Epithelial cell of prostate (primary cell): Measurements from ENCODE around the gene MYH16.
"Not testable (repeated sequence)": the region's sequence is repeated elsewhere in the genome, so short reads cannot be mapped to it uniquely, and the experiment has no call there.

Experiments
- DNase-seq: peaks from one replicate; pipeline ENCODE4 v3.0.0-alpha.2; 2011; ENCODE audit warnings: low read depth, low spot score
- H3K27ac ChIP-seq: fragments of 450-650 bp; 2 replicates; pipeline ENCODE4 v1.5.1; 2017; ENCODE audit warnings: mild to moderate bottlenecking

The MYH16 gene

GRCh38 chr7:99339595-99339994 lies 67.0 kb downstream of the MYH16 start:
- no peak for DNase-seq
- no peak overlapping the region for H3K27ac ChIP-seq

DNA sequence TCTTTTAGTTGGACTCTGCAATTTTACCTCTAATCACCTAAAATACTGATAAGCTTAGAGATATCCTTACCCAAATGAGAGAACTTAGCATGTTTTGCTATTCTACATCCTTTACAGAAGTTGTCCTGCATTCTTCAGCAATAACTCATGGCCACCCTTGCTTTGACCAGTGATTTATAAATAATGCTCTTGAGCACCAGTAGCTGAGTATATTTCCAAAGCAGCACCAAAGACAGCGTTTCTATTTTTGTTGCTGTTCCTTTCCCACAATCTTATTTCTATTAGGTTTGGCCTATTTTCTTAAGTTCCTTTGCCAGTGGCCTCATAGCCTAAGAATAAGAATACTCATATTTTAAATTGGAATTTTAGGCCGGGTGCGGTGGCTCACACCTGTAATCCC lies 68.0 kb downstream of the MYH16 start:
- no peak overlapping the region for H3K27ac ChIP-seq
- DNase-seq: no peak

- DNase-seq: no peak
- H3K27ac ChIP-seq: no peak overlapping the region
Measured at GRCh38 chr7:99344061-99344647, 71.5 kb downstream of the MYH16 start.

DNA sequence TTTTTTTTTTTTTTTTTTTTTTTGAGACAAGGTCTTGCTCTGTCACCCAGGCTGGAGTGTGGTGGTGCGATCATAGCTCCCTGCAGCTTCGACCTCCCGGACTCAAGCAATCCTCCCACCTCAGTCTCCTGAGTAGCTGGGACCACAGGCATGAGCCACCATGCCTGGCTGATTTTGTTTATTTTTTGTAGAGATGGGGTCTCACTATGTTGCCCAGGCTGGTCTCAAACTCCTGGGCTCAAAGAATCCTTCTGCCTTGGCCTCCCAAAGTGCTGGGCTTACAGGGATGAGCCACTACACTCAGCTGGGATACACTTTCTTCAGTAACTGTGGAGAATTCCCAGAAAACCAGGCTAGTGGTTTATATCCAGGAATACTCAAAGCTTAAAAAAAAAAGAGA lies 78.0 kb downstream of the MYH16 start:
- H3K27ac ChIP-seq: not testable (repeated sequence)

DNA sequence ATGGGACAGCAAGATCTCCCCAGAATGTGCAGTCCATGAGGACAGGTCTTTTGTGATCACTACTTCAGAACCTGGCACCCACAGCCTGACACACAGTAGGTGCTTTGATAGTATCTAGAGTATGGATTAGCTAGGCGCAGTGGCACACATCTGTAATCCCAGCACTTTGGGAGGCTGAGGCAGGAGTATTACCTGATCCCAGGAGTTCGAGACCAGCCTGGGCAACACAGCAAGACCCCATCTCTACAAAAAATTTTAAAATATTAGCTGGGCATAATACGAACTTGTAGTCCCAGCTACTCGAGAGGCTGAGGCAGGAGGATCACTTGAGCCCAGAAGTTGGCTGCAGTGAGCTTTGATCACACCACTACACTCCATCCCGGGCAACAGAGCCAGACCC lies 79.6 kb downstream of the MYH16 start:
- DNase-seq: no peak
- H3K27ac ChIP-seq: no peak overlapping the region

More for the DNA sequence above, 78.0 kb downstream of the MYH16 start:
- not testable (repeated sequence) for DNase-seq

DNA sequence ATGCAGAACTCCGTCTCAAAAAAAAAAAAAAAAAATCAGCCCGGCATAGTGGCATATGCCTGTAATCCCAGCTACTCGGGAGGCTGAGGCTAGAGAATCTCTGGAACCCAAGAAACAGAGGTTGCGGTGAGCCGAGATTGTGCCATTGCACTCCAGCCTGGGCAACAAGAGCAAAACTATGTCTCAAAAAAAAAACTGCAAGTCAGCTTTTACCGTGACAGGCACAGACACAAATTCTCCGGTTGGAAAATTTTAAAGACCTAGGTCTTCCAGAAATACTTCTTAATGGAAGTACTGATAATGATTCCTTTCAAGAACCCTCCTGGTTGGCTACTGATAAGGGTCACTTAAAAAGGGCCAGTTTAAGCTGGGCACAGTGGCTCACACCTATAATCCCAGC lies 82.5 kb downstream of the MYH16 start:
- DNase-seq: no peak
- no peak overlapping the region for H3K27ac ChIP-seq

- no peak overlapping the region for H3K27ac ChIP-seq
- no peak for DNase-seq
Measured at GRCh38 chr7:99357701-99358490, 85.3 kb downstream of the MYH16 start.

DNA sequence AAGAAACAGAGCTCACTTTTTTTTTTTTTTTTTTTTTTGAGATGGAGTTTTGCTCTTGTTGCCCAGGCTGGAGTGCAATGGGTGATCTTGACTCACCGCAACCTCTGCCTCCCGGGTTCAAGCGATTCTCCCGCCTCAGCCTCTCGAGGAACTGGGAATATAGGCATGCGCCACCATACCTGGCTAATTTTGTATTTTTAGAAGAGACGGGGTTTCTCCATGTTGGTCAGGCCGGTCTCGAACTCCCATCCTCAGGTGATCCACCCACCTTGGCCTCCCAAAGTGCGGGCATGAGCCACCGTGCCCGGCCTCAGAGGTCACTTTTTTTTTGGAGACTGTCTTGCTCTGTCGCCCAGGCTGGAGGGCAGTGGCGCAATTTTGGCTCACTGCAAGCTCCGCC lies 85.9 kb downstream of the MYH16 start:
- not testable (repeated sequence) for H3K27ac ChIP-seq, DNase-seq

DNA sequence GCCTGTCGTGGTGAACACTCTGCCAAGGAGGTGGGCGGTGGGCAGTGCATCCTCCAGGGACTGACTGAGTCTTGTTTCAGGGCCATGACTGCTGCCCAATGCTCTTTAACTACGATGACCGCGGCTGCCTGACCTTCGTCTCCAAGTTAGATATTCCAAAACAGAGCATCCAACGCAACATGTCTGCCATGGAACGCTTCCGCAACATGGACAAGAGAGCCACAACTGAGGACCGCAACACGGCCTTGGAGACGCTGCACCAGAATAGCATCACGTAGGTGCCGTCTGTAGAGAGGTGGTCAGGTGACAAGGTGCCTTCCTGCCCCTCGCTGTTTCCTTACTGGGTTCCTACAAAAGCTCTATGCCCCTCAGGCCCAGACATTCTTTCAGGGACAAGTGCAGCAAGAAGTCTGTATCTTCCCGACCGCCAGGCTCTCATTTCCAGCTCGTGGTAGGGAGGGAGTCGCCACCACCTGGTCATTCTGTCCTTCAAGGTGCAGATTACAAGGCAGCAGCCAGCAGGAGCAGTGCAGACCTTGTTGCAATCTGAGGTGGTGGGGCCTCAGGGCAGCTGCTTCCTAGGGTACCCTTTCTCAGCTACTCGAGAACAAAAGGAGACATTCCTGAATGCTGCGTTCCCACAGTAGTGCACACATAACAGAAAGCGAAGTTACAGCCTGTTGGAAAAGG lies 87.0 kb downstream of the MYH16 start:
- DNase-seq: no peak
- H3K27ac ChIP-seq: no peak overlapping the region
